Astrocyte of the cerebellum (primary cell): ENCODE data around the gene CEACAM16.

Experiments used
- DNase-seq: peaks from one replicate; pipeline ENCODE4 v3.0.0-alpha.2; 2011; ENCODE audit warnings: low read depth
- H3K4me3 ChIP-seq: 2 replicates; pipeline ENCODE4 v1.5.1; 2011; ENCODE audit warnings: mild to moderate bottlenecking, low read depth, low read length, moderate library complexity
- in situ Hi-C: cut with HindIII; loops from 2 replicates; pipeline ENCODE4 v1.10.0; 2017; ENCODE audit warnings: low sequenced_read_pairs
- TF ChIP-seq, protein P1 (sequence below): IDR thresholded peaks from 2 replicates; pipeline ENCODE4 v1.5.1; 2012; ENCODE audit warnings: low read length, low read depth, moderate library complexity, mild to moderate bottlenecking; ENCODE audit errors: missing control alignments

The CEACAM16 gene

DNA sequence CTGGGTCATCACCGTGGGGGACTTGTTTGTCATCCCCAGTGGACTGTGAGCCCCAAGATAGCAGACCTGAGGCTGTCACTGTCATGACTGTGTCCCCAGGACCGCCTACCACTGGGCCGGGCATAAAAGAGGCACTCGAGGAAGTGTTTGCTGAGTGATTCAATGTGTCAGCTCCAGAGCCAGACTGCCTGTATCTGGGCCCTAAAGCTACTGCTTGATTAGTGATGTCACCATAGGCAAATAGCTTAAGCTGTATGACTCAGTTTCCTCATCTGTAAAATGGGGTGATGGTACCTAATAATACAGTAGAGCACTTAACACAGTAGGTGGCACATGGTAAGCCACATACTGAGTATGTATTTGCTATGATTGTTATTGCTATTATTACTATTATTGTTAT lies 38.9 kb upstream of the CEACAM16 start:
- TF ChIP-seq, protein P1, sequence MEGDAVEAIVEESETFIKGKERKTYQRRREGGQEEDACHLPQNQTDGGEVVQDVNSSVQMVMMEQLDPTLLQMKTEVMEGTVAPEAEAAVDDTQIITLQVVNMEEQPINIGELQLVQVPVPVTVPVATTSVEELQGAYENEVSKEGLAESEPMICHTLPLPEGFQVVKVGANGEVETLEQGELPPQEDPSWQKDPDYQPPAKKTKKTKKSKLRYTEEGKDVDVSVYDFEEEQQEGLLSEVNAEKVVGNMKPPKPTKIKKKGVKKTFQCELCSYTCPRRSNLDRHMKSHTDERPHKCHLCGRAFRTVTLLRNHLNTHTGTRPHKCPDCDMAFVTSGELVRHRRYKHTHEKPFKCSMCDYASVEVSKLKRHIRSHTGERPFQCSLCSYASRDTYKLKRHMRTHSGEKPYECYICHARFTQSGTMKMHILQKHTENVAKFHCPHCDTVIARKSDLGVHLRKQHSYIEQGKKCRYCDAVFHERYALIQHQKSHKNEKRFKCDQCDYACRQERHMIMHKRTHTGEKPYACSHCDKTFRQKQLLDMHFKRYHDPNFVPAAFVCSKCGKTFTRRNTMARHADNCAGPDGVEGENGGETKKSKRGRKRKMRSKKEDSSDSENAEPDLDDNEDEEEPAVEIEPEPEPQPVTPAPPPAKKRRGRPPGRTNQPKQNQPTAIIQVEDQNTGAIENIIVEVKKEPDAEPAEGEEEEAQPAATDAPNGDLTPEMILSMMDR: no peak
- in situ Hi-C loops: no loop called here
- DNase-seq: no peak
- H3K4me3 ChIP-seq: no peak overlapping the region

DNA sequence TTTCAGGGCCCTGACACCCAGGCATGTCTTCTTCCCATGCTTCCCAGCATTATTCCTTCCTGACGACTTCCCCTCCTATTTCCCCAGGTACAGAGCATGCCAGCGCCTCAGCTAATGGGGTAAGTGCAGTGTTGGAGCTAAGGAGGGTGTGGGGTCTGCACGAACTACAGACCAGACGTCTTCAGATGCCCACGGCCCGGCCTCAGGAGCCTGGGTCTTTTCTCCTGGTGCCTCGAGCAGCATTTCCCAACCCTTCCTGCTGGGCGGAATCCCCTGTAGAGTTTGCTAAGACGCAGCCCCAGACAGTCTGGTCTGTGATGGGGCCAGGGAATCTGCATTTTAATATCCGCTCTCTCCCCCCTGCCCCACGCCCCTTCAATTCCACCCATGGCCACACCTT lies 37.7 kb upstream of the CEACAM16 start:
- TF ChIP-seq, protein P1: no peak
- in situ Hi-C loops: no loop called here
- H3K4me3 ChIP-seq: no peak overlapping the region
- no peak for DNase-seq

DNA sequence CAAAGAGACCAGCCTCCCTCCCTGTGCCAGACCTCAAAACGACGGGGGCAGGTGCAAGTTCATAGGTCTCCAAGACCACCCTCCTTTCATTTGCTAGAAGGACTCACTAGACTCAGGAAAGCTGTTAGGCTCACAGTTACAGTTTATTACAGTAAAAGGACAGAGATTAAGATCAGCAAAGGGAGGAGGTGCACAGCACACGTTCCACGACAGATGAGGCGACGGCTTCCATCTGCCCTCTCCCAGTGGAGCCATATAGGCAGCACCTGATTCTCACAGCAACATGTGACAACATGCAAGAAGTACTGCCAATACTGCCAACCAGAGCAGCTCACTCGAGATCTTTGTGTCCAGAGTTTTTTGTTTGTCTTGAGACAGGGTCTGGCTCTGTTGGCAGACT lies 37.0 kb upstream of the CEACAM16 start:
- no peak overlapping the region for H3K4me3 ChIP-seq
- TF ChIP-seq, protein P1: no peak
- in situ Hi-C loops: no loop called here
- no peak for DNase-seq

DNA sequence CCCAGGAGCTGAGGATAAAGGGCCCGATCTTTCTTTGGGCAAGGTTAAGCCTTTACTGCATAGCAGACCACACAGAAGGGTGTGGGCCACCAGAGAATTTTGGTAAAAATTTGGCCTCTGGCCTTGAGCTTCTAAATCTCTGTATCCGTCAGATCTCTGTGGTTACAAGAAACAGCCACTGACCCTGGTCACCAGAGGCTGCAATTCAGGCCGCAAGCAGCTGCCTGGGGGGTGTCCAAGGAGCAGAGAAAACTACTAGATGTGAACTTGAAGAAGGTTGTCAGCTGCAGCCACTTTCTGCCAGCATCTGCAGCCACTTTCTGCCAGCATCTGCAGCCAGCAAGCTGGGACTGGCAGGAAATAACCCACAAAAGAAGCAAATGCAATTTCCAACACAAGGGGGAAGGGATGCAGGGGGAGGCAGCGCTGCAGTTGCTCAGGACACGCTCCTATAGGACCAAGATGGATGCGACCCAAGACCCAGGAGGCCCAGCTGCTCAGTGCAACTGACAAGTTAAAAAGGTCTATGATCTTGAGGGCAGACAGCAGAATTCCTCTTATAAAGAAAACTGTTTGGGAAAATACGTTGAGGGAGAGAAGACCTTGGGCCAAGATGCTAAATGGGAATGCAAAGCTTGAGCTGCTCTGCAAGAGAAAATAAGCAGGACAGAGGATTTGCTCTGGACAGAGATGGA lies 36.1 kb upstream of the CEACAM16 start:
- DNase-seq: no peak
- TF ChIP-seq, protein P1: no peak
- in situ Hi-C loops: no loop called here
- no peak overlapping the region for H3K4me3 ChIP-seq

DNA sequence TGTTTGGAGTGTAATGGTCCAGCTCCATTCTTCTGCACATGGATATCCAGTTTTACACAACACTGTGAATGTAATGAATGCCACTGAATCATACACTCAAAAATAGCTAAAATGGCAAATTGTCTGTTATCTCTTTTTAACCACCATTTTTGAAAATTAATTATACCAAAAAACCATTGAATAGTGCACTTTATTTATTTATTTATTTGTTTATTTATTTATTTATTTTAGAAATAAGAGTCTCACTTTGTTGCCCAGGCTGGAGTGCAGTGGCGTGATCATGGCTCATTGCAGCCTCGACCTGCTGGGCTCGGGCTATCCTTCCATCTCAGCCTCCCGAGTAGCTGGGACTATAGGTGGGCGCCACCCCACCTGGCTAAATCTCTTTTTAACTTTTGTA lies 35.0 kb upstream of the CEACAM16 start:
- in situ Hi-C loops: no loop called here
- TF ChIP-seq, protein P1: no peak
- H3K4me3 ChIP-seq: no peak overlapping the region
- DNase-seq: no peak

DNA sequence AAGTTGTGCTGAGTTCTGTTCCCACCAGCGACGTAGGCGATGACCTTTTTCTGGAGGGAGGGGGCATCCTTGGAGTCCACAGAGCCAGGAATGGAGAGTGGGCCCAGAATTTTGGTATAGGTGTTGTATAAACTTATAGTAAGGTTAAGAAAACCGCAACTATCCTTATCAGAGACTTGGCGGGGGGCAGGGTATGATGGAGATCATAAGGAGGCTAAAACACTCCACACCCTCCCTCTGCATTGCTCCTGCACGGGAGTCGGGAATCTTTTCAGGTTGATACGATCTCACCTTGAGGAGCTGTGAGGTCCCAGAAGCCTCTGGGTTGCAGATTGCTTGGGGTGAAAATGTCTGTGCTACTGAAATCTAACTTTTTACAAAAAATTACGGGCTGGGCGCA lies 34.0 kb upstream of the CEACAM16 start:
- no peak for DNase-seq
- in situ Hi-C loops: no loop called here
- TF ChIP-seq, protein P1: no peak
- no peak overlapping the region for H3K4me3 ChIP-seq
